ENCODE data around the gene CCDC184. TPM values are rescaled to one million over a fixed set of nuclear protein-coding genes. Genes with fewer than 3 reads are reported as not detected.

The CCDC184 gene
- polyA plus RNA-seq, 1 experiment = 0.45 TPM

- ChIA-PET CTCF (interaction anchor here (0.6 to 2.5 kb wide), 9 partner anchors 8 to 501 kb away, joined by 3 to 9 read pairs (median 3); partner anchors contain the start of gene CCDC184), POLR2A (no interaction called here)
- no peak for DNase-seq (ENCODE audit: low read depth)
- Histone ChIP-seq H3K36me3 (ENCODE audit: control insufficient read depth, insufficient read depth, low read length) (no peaks in the 10 kb centered on the region), H3K4me3 (ENCODE audit: low read depth, low read length) (peak overlapping the region; percentile 72), H3K27me3 (ENCODE audit: control insufficient read depth, insufficient read depth, low read length) (peaks cover 2% of the 10 kb centered on the region)
- TF ChIP-seq, protein P1, sequence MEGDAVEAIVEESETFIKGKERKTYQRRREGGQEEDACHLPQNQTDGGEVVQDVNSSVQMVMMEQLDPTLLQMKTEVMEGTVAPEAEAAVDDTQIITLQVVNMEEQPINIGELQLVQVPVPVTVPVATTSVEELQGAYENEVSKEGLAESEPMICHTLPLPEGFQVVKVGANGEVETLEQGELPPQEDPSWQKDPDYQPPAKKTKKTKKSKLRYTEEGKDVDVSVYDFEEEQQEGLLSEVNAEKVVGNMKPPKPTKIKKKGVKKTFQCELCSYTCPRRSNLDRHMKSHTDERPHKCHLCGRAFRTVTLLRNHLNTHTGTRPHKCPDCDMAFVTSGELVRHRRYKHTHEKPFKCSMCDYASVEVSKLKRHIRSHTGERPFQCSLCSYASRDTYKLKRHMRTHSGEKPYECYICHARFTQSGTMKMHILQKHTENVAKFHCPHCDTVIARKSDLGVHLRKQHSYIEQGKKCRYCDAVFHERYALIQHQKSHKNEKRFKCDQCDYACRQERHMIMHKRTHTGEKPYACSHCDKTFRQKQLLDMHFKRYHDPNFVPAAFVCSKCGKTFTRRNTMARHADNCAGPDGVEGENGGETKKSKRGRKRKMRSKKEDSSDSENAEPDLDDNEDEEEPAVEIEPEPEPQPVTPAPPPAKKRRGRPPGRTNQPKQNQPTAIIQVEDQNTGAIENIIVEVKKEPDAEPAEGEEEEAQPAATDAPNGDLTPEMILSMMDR (IDR thresholded peaks at IDR 0.05; ENCODE audit: insufficient read depth, low read depth, low read length) = peak; percentile 56
Measured at GRCh38 chr12:48197549-48197970, 14.1 kb downstream of the CCDC184 start.

DNA sequence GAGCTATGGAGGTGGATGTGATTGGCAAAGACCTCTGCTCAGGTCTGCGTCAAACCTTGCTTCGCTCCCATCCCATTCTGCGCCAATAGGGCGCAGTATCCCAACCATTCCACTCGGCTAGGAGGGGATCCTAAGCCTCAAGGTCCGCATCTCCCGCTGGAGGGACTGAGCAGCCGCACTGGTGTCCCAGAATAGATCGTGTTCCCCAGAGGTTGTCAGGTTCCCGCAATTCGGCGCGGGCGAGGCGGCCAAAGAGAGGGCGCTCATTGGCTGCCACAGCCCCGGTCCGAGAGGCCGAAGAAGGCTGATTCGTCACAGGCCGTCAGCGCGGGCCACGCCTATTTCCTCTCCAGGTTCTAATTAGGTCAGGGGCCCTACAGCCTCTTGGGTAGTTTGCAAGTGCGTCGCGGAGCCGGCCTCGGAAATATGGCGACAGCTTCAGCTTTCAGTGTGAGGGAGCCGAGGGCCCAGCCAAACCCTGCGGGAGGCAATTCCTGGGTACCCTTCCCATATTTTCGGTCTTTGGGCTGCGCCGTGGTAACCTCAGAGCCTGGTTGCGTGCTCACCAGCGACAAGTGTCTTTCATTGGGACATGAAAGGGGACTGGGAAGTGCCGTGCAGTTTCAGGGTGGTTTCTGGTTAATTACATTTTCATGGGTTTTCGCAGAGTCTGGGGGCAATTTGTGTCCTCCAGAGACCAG lies 14.7 kb downstream of the CCDC184 start:
- peak; percentile 78 for DNase-seq (ENCODE audit: low read depth)
- H3K36me3 ChIP-seq (ENCODE audit: control insufficient read depth, insufficient read depth, low read length) = no peaks in the 10 kb centered on the region
- TF ChIP-seq, protein P1 (IDR thresholded peaks at IDR 0.05; ENCODE audit: insufficient read depth, low read depth, low read length) = 0 out of 2 replicates have a peak, but pooled peaks have one; percentile 14
- peak overlapping the region; percentile 72 for H3K4me3 ChIP-seq (ENCODE audit: low read depth, low read length)
- CTCF ChIA-PET = interaction anchor here (0.8 to 2.5 kb wide), 7 partner anchors 9 to 501 kb away, joined by 3 to 9 read pairs (median 3); partner anchors contain the start of genes CCDC184 and TMEM106C
- H3K27me3 ChIP-seq (ENCODE audit: control insufficient read depth, insufficient read depth, low read length) = peaks cover 2% of the 10 kb centered on the region
- POLR2A ChIA-PET = interaction anchor here (0.6 kb wide), 1 partner anchor 77 kb away, joined by 3 read pairs; no protein-coding TSS in a partner anchor

GRCh38 chr12:48198672-48198971 lies 15.2 kb downstream of the CCDC184 start:
- H3K4me3 ChIP-seq (ENCODE audit: low read depth, low read length) = peak overlapping the region; percentile 72
- no peak for DNase-seq (ENCODE audit: low read depth)
- ChIA-PET CTCF (interaction anchor here (0.8 to 2.5 kb wide), 4 partner anchors 9 to 420 kb away, joined by 3 to 9 read pairs (median 5); partner anchors contain the start of gene TMEM106C), POLR2A (interaction anchor here (0.6 kb wide), 1 partner anchor 78 kb away, joined by 3 read pairs; no protein-coding TSS in a partner anchor)
- peaks cover 1% of the 10 kb centered on the region for H3K27me3 ChIP-seq (ENCODE audit: control insufficient read depth, insufficient read depth, low read length)
- TF ChIP-seq, protein P1 (IDR thresholded peaks at IDR 0.05; ENCODE audit: insufficient read depth, low read depth, low read length) = no peak
- no peaks in the 10 kb centered on the region for H3K36me3 ChIP-seq (ENCODE audit: control insufficient read depth, insufficient read depth, low read length)

- CTCF ChIA-PET = interaction anchor here (0.8 to 2.5 kb wide), 5 partner anchors 9 to 419 kb away, joined by 3 to 7 read pairs (median 3); partner anchors contain the start of genes ASB8 and TMEM106C
- Histone ChIP-seq H3K36me3 (ENCODE audit: control insufficient read depth, insufficient read depth, low read length) (no peaks in the 10 kb centered on the region), H3K4me3 (ENCODE audit: low read depth, low read length) (peak overlapping the region; percentile 72), H3K27me3 (ENCODE audit: control insufficient read depth, insufficient read depth, low read length) (no peaks in the 10 kb centered on the region; the same call in 1 of the 2 replicates)
- TF ChIP-seq, protein P1 (IDR thresholded peaks at IDR 0.05; ENCODE audit: insufficient read depth, low read depth, low read length) = no peak
- POLR2A ChIA-PET = interaction anchor here (0.6 kb wide), 2 partner anchors 78 to 403 kb away, joined by 3 to 5 read pairs; no protein-coding TSS in a partner anchor
- DNase-seq (ENCODE audit: low read depth) = no peak
Measured at GRCh38 chr12:48198985-48199384, 15.5 kb downstream of the CCDC184 start.

DNA sequence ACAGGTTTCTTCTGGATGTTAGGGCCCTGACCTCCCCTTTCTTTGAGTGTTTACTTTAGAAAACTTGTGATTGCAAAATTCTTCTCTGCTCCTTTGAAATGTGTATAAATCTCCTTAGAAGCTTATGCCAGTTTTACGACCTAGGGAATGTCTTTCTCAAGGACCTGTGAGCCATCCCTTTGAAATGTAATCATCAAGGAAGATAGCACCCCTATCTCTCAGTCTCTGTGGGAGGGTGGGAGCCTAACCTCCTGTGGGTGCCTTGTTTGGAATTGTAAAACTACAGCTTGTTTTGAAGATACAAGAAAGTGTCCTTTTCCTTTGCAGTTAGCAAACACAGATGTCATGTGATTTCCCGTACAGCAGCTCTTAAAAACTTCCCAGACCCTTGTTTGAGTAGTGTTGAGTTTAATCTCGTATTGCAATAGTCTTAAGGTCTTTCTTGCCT lies 16.4 kb downstream of the CCDC184 start:
- Histone ChIP-seq H3K4me3 (ENCODE audit: low read depth, low read length) (no peak overlapping the region), H3K27me3 (ENCODE audit: control insufficient read depth, insufficient read depth, low read length) (no peaks in the 10 kb centered on the region), H3K36me3 (ENCODE audit: control insufficient read depth, insufficient read depth, low read length) (no peaks in the 10 kb centered on the region)
- TF ChIP-seq, protein P1 (IDR thresholded peaks at IDR 0.05; ENCODE audit: insufficient read depth, low read depth, low read length) = no peak
- DNase-seq (ENCODE audit: low read depth) = no peak
- POLR2A ChIA-PET = no interaction called here
- CTCF ChIA-PET = interaction anchor here (1.0 to 2.5 kb wide), 5 partner anchors 10 to 419 kb away, joined by 3 to 7 read pairs (median 3); partner anchors contain the start of gene ASB8

Measured in BJ (cell line).